DOHH2 (cell line): ENCODE measurements around the gene UNC5A.

Source experiments
- H3F3A ChIP-seq: fragments of 200-600 bp; sonication (generic), shearing (Covaris generic); 2 replicates; pipeline ENCODE4 v1.6.0; 2016; ENCODE audit warnings: antibody characterized with exemption, mild to moderate bottlenecking; ENCODE audit not compliant: control insufficient read depth, insufficient read depth
- H3K27ac ChIP-seq: fragments of 200-600 bp; sonication (generic); 2 replicates; pipeline ENCODE4 v1.5.1; 2014; ENCODE audit warnings: low read depth, mild to moderate bottlenecking, low read length, moderate library complexity
- H3K27me3 ChIP-seq: fragments of 200-600 bp; sonication (generic); 2 replicates; pipeline ENCODE4 v1.6.1; 2014; ENCODE audit warnings: mild to moderate bottlenecking, low read length, mixed read lengths; ENCODE audit not compliant: control insufficient read depth
- H3K36me3 ChIP-seq: fragments of 200-600 bp; sonication (generic); 2 replicates; pipeline ENCODE4 v1.6.1; 2014; ENCODE audit warnings: mild to moderate bottlenecking, low read length, moderate library complexity, mixed read lengths; ENCODE audit not compliant: control insufficient read depth
- H3K4me1 ChIP-seq: fragments of 200-600 bp; sonication (generic); 2 replicates; pipeline ENCODE4 v1.6.1; 2014; ENCODE audit warnings: mild to moderate bottlenecking, low read length, mixed read lengths; ENCODE audit not compliant: control insufficient read depth
- H3K4me2 ChIP-seq: fragments of 200-600 bp; sonication (generic); 2 replicates; pipeline ENCODE4 v1.6.0; 2014; ENCODE audit warnings: mild to moderate bottlenecking, low read length, moderate library complexity
- H3K4me3 ChIP-seq: fragments of 200-600 bp; sonication (generic); 2 replicates; pipeline ENCODE4 v1.5.1; 2014; ENCODE audit warnings: mild to moderate bottlenecking, low read length, mixed read lengths
- H3K79me2 ChIP-seq: fragments of 200-600 bp; sonication (generic); 2 replicates; pipeline ENCODE4 v1.6.1; 2014; ENCODE audit warnings: mild to moderate bottlenecking, low read length, mixed read lengths; ENCODE audit not compliant: control insufficient read depth
- H3K9me2 ChIP-seq: fragments of 200-600 bp; sonication (generic); replicated peaks from 2 replicates; pipeline ENCODE4 v1.6.1; 2014; ENCODE audit warnings: mild to moderate bottlenecking, low read length, mixed read lengths; ENCODE audit not compliant: control insufficient read depth
- H3K9me3 ChIP-seq: fragments of 200-600 bp; sonication (generic); 2 replicates; pipeline ENCODE4 v1.6.1; 2014; ENCODE audit warnings: antibody characterized with exemption, low read length, mixed read lengths; ENCODE audit not compliant: control insufficient read depth, insufficient read depth
- H4K20me1 ChIP-seq: fragments of 200-600 bp; sonication (generic); 2 replicates; pipeline ENCODE4 v1.6.0; 2014; ENCODE audit warnings: low read depth, mild to moderate bottlenecking, antibody characterized with exemption, low read length, moderate library complexity; ENCODE audit not compliant: control insufficient read depth, insufficient read depth
- EZH2phosphoT487 ChIP-seq: fragments of 200-600 bp; sonication (generic); IDR thresholded peaks from 2 replicates; pipeline ENCODE4 v1.6.1; 2017; ENCODE audit warnings: borderline replicate concordance, mild to moderate bottlenecking, antibody characterized with exemption, low read length, moderate library complexity, mixed read lengths
- TF ChIP-seq, protein P1 (sequence below): fragments of 200-600 bp; sonication (generic); IDR thresholded peaks from one replicate; pipeline ENCODE4 v1.5.1; 2014; ENCODE audit warnings: antibody characterized with exemption, mild to moderate bottlenecking, low read depth, low read length; ENCODE audit not compliant: poor library complexity, severe bottlenecking

The UNC5A gene

DNA sequence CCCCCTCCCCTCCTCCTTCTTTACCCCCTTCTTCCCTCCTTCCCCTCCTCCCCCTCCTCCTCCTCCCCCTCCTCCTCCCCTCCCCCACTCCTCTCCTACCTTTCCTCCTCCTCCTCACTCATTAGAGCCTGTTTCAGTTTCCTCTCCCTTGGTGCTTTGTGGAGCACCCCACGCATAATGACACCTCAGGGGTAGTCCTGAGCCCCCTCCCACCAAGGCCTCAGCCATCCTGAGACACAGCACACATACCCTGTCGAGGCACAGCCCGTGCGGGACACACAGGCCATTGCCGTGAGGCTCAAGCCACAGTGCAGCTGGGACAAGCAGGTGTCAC lies 53.4 kb downstream of the UNC5A start:
- no peaks in the 10 kb centered on the region for H3K9me2 ChIP-seq
- no peaks in the 10 kb centered on the region; the same call in 1 of the 2 replicates for H3K4me1 ChIP-seq
- peaks cover 9% of the 10 kb centered on the region for H3K27me3 ChIP-seq
- no peaks in the 10 kb centered on the region for H3K9me3 ChIP-seq
- TF ChIP-seq EZH2phosphoT487: no peak
- no peaks in the 10 kb centered on the region for H3F3A ChIP-seq
- H3K27ac ChIP-seq: no peak overlapping the region
- H3K79me2 ChIP-seq: no peaks in the 10 kb centered on the region
- H3K4me3 ChIP-seq: no peak overlapping the region
- no peaks in the 10 kb centered on the region for H3K36me3 ChIP-seq
- no peaks in the 10 kb centered on the region for H4K20me1 ChIP-seq
- H3K4me2 ChIP-seq: no peak overlapping the region

DNA sequence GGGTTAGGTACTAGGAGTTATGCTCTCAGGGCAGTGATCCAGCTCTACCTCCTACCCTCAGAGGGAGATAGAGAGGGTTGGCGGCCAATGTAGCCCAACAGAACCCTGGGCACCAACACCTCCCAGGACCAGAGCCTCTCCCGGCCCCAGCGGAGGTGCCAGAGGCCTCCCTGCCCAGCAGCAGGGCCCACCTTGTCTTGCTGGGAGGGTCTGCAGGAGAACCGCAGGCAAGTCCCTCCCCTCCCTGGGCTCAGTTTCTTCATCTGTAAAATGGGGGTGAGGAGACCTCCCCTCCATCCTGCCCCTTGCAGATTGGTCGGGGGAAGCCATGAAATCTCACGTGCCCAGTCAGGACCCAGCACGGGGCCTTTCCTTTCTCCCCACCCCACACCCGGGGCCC lies 54.4 kb downstream of the UNC5A start:
- Histone ChIP-seq H3K4me3 (no peak overlapping the region), H3K36me3 (no peaks in the 10 kb centered on the region), H3K27me3 (peaks cover 9% of the 10 kb centered on the region), H3K79me2 (no peaks in the 10 kb centered on the region), H3K27ac (no peak overlapping the region), H3K9me2 (no peaks in the 10 kb centered on the region), H3K4me1 (no peaks in the 10 kb centered on the region; the same call in 1 of the 2 replicates), H3K4me2 (no peak overlapping the region), H3K9me3 (no peaks in the 10 kb centered on the region), H4K20me1 (no peaks in the 10 kb centered on the region), H3F3A (no peaks in the 10 kb centered on the region)
- no peak for TF ChIP-seq EZH2phosphoT487
- TF ChIP-seq, protein P1, sequence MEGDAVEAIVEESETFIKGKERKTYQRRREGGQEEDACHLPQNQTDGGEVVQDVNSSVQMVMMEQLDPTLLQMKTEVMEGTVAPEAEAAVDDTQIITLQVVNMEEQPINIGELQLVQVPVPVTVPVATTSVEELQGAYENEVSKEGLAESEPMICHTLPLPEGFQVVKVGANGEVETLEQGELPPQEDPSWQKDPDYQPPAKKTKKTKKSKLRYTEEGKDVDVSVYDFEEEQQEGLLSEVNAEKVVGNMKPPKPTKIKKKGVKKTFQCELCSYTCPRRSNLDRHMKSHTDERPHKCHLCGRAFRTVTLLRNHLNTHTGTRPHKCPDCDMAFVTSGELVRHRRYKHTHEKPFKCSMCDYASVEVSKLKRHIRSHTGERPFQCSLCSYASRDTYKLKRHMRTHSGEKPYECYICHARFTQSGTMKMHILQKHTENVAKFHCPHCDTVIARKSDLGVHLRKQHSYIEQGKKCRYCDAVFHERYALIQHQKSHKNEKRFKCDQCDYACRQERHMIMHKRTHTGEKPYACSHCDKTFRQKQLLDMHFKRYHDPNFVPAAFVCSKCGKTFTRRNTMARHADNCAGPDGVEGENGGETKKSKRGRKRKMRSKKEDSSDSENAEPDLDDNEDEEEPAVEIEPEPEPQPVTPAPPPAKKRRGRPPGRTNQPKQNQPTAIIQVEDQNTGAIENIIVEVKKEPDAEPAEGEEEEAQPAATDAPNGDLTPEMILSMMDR: no peak

DNA sequence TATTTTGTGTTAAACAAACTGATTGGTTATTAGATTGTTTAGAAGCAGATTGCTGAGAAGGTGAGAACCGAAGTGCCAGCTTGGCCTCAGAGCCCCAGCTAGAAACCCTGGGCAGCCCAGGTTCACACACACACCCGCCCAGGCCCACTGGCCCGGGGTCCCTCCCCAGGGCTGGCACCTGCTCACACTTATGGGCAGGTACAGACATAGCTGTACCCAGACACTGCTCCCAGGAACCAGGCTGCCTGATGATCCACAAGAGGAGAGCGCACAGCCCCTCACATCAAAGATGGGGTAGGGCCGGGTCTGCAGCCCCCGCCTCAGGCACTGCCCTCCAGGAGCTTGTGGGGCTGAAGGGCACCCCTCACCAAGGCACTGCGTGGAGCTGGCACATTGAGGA lies 55.6 kb downstream of the UNC5A start:
- Histone ChIP-seq H3K9me2 (no peaks in the 10 kb centered on the region), H3K4me1 (no peaks in the 10 kb centered on the region; the same call in 1 of the 2 replicates), H4K20me1 (no peaks in the 10 kb centered on the region), H3K27ac (no peak overlapping the region), H3K4me2 (no peak overlapping the region), H3K4me3 (no peak overlapping the region), H3K9me3 (no peaks in the 10 kb centered on the region), H3K36me3 (no peaks in the 10 kb centered on the region), H3K79me2 (no peaks in the 10 kb centered on the region), H3F3A (no peaks in the 10 kb centered on the region), H3K27me3 (peaks cover 9% of the 10 kb centered on the region)
- TF ChIP-seq EZH2phosphoT487: no peak
- TF ChIP-seq, protein P1: no peak

DNA sequence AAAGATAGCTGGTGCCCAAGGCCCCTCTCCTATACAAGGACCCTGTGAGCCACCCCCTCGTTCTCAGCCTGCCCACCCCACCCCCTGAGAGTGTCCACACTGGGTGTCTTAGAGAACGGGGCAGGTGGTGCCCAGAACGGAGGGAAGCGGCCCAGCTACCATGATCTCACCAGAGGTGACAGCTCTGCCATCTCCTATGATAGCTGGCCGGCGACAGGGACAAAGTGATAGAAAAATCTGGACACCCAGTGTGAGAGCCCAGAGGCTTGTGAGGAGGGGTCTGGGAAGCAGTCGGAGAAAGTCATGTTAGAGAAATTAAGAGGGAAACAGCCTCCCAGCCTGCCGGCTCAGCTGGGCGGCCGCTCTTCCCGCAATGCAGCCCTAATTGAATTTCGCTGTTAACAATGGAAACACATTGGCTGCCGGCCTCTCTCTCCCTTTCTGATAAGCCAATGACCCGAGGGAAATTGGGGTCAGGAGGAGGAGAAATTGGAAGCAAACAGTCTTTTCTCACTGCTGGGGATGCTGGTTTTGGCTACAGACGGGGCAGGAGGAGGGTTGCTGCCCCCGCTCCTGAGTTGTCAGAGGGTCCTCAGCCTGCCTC lies 56.5 kb downstream of the UNC5A start:
- TF ChIP-seq, protein P1: no peak
- peaks cover 9% of the 10 kb centered on the region for H3K27me3 ChIP-seq
- no peak overlapping the region for H3K4me3 ChIP-seq
- H3F3A ChIP-seq: no peaks in the 10 kb centered on the region
- no peaks in the 10 kb centered on the region for H3K36me3 ChIP-seq
- no peaks in the 10 kb centered on the region; the same call in 1 of the 2 replicates for H3K4me1 ChIP-seq
- H3K4me2 ChIP-seq: no peak overlapping the region
- no peaks in the 10 kb centered on the region for H3K9me3 ChIP-seq
- H3K9me2 ChIP-seq: no peaks in the 10 kb centered on the region
- no peak overlapping the region for H3K27ac ChIP-seq
- no peaks in the 10 kb centered on the region for H4K20me1 ChIP-seq
- no peaks in the 10 kb centered on the region for H3K79me2 ChIP-seq
